Fibroblast of villous mesenchyme (primary cell): ENCODE results near the gene COX6B2. TPM values are rescaled to one million over a fixed set of nuclear protein-coding genes. Genes with fewer than 3 reads are reported as not detected.

Source experiments
- DNase-seq: peaks from one replicate; pipeline ENCODE4 v3.0.0-alpha.2; 2010; ENCODE audit warnings: low read depth
- H3K4me3 ChIP-seq: 2 replicates; pipeline ENCODE4 v1.5.1; 2011; ENCODE audit warnings: low read depth, mild to moderate bottlenecking, low read length
- CTCF ChIP-seq: IDR thresholded peaks from 2 replicates; pipeline ENCODE4 v1.5.1; 2012; ENCODE audit warnings: low read depth, mild to moderate bottlenecking, low read length; ENCODE audit not compliant: insufficient read depth
- total RNA-seq: library from RNA; depleted of rRNA; stranded (reverse); fragments of >200 nt; gene quantifications from 2 replicates; pipeline ENCODE4 v1.2.3, GENCODE V29; 2012

Gene COX6B2
- total RNA-seq, 1 donor: under 0.01 TPM

GRCh38 chr19:55365964-55366363 is 11.4 kb upstream of the COX6B2 start:
- no peak for DNase-seq
- no peak for TF ChIP-seq CTCF

GRCh38 chr19:55365245-55365644 is 10.7 kb upstream of the COX6B2 start:
- no peak overlapping the region for H3K4me3 ChIP-seq
- no peak for TF ChIP-seq CTCF
- DNase-seq: no peak

More at GRCh38 chr19:55365964-55366363, 11.4 kb upstream of the COX6B2 start:
- no peak overlapping the region for H3K4me3 ChIP-seq

- no peak for TF ChIP-seq CTCF
- no peak within 1 kb of the TSS for H3K4me3 ChIP-seq
- no peak for DNase-seq
These were observed 8.6 kb upstream of the COX6B2 start, which contains the start of gene GARIN5B for GRCh38 chr19:55362990-55363716. GARIN5B (minus strand) TSS chr19:55363260; CDS start chr19:55363066, 194 bp downstream.

GRCh38 chr19:55362174-55362989 is 7.9 kb upstream of the COX6B2 start:
- TF ChIP-seq CTCF: no peak
- DNase-seq: no peak
- H3K4me3 ChIP-seq: no peak overlapping the region

- DNase-seq: no peak
- no peak for TF ChIP-seq CTCF
- no peak overlapping the region for H3K4me3 ChIP-seq
These were observed 6.4 kb upstream of the COX6B2 start for GRCh38 chr19:55360902-55361301.

GRCh38 chr19:55358943-55359908 is 4.7 kb upstream of the COX6B2 start:
- no peak overlapping the region for H3K4me3 ChIP-seq
- no peak for DNase-seq
- no peak for TF ChIP-seq CTCF
